ENCODE measurements around the gene PRR16.

GRCh38 chr5:120706877-120707276 lies 242.8 kb downstream of the PRR16 start:
- no peak for TF ChIP-seq CTCF (IDR thresholded peaks at IDR 0.05; ENCODE audit: low read depth, low read length)
- no peak for TF ChIP-seq MYC (IDR thresholded peaks at IDR 0.05; ENCODE audit: low read depth, low read length)
